GM19240 (cell line): Measurements from ENCODE around the gene ME1.
"Not testable (repeated sequence)": the region's sequence is repeated elsewhere in the genome, so short reads cannot be mapped to it uniquely, and the experiment has no call there.

Experiments
- DNase-seq: peaks from one replicate; pipeline ENCODE4 v3.0.0; 2011; ENCODE audit warnings: low spot score; ENCODE audit not compliant: insufficient read length

ME1 gene

DNA sequence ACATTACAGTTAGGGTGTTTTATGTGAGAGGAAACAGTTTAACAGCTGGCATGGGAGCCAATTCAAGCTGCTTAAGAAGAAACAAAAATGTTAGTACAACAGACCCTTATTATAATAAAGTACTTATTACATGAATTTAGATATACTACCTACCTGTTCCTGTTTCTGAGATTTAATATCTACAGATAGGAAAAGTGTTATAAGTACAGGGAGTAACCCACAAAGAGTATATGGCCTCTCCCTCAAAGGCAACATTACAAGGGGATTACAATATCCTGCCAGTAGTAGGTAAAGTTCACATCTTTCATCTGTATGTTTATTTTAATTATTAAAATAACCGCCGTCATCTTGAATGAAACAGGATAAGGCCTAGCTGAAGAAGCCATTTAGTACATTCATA is 1.8 kb upstream of the ME1 start:
- DNase-seq = no peak

DNA sequence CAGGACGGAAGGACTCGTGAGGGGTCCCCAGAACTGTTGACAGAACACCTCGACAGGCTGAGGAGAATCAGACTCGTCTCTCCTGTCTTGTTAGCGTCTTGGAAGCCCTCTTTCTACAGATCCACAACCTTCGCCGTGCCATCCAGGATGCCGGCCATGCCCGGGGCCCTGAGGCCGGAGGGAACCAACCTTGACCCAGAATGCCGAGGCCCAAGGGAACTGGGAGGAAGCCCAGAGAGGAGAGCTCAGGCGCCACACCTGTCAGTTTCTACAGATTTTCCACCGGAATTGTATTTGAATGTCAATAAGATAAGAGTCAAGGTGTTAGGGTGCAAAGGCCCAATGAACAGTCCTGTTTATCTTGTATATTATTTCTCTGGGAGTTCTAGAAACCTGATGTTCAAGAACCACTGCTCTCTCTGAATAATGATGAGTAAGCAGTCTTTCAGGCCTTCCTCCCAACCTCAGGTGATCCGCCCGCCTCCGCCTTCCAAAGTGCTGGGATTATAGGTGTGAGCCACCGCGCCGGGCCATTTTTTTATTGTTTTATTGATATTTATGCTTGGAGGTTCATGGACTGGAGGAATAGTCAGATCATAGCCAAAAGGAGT is 799 bp upstream of the ME1 start:
- DNase-seq = no peak

DNA sequence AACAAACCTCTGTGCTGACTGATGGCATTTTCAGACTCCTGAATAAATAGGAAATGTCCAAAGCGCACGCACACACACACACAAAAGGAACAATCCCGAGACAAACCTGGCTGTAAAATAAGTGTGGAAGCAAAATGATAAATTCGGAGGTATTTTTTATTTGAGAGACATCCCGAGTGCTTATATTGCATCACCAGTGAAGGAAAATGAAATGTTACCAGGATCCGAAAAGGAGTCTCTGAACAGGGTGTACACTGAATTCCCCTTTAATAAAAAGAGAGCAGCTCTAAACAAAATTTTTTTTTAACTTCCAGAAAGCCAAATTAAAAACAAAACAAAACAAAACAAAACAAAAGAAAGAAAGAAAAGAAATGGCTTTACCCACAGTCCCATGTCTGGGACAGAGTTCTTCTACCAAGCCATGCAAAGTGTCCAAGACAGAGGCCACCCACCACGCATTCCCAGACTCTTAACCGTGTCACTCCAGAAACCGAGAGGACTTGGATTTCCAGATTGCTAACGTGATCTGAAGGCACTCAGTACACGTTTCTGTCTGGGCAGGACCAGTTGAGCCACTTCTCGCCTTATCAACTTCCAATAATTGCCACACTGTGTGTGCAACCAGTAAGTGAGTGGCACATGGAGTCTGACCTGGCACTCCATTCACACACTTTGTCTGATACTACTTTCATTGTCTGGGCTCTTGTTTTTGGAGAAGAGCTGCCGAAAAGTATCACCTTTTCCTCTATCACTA is 817 bp downstream of the ME1 start:
- DNase-seq = no peak

DNA sequence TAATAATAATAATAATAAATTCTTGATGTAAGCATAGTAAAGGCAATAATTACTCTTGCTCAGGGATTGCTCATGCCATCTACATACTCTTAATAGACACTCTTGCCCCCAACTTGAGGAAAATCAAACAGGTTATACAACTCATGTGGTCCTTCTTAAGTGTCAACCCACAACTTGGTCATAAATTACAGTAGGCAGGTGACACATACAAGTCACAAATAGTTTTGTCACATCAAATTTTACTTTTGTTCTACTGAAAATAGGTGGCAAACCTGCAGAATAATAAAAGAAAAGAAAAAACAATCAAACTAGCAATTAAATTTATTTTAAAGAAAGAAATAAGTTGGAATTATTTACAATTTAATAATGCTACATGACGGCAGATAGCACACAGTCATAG is 1.6 kb downstream of the ME1 start:
- DNase-seq = no peak

DNA sequence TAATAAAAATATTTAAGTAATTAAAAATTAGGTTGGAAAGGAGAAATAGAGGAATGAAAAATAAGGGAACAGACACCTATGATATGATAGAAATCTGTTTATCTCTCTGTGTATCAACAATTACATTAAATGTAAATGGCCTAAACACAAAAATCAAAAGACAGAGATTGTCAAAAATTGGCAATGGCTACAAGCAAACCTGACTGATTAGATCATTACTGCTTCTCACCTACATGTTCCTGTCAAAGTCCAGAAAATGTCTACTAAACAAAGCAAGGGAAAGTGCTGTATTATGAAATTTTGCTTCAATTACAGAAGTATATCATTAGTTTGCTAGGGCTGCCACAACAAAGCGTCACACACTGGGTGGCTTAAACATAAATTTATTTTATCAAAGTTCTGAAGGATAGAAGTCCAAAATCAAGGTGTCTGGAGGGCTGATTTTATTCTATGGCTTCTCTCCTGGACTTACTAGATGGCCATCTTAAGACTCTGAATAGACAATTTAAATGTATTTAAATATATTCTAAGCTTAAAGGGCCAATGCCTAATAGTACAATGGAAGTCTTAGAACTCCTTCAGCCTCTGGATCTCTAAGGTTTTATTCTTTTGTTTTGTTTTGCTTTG is 6.3 kb downstream of the ME1 start:
- DNase-seq = no peak

DNA sequence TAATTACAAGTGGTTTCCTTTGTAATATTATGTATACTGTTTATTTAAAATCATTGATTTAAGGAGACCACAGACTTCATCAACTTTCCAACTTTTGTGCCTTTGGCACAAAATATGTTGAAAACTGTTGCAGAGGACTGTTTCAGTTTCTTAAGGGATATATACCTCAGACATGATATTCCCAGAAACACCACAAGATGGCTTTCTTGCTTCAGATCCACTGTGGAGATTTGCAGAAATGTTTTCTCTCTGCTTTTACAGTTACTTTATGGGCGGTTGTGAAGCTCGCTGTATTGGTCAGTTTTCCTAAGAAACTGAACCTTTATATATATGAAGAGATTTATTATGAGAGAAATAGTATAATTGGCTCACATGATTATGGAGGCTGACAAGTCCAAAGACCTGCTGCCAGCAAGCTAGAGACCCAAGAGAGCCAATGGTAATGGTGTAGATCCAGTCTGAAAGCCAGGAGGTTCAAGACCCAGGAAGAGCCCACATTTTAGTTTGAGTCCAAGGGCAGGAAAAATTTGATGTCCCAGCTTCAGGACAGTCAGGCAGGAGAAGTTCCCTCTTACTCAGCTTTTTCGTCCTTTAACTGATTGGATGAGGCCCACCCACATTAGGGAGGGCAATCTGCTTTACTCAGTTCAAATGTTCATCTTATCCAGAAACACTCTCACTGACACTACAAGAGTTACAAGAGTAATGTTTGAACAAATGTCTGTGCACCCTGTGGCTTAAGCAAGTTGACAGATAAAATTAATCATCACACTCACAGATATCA is 12.8 kb downstream of the ME1 start:
- no peak for DNase-seq

DNA sequence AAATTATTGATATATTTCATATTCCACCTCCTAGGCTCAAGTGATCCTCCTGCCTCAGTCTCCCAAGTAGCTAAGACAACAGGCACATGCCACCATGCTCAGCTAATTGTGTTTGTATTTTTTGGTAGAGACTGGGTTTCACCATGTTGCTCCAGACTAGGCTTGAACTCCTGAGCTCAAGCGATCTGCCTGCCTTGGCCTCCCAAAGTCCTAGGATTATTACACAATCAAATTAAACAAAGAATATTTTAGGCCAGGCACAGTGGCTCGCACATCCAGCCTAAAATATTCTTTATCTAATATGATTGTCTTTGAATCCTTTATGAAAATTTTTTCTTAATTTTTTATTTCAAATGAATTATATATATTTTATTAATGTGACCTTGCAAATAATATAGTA is 17.8 kb downstream of the ME1 start:
- no peak for DNase-seq

DNA sequence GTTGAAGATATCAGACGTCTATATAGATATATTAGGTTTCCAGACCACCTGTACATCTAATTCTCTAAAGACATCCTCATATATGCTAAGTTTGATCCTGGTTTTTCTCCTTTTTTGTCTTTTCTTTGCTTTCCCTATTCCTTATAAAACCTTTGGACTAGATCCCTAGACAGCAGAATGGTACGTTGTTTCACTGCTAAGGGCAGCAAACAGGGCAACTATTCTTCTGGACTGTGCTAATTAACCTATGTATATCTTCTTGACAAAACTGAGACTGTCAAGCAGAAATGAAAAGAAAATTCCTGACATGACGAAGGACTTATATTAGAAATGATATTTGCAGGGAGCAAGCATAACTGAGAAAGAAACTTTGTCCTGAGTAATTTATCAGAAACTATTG is 19.1 kb downstream of the ME1 start:
- DNase-seq = no peak

DNA sequence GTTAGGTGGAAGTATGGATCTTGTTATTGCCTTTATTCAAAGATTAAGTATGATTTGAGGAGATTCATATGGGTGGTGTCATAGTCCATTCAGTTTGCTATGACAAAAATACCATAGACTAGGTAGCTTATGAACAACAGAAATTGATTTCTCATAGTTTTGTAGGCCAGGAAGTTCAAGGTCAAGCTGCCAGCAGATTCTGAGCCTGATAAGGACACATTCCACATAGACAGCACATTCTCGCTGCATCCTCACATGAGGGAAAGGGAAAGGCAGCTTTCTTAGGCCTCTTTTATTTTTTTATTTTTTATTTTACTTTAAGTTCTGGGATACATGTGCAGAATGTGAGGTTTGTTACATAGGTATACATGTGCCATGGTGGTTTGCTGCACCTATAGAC is 27.7 kb downstream of the ME1 start:
- no peak for DNase-seq

DNA sequence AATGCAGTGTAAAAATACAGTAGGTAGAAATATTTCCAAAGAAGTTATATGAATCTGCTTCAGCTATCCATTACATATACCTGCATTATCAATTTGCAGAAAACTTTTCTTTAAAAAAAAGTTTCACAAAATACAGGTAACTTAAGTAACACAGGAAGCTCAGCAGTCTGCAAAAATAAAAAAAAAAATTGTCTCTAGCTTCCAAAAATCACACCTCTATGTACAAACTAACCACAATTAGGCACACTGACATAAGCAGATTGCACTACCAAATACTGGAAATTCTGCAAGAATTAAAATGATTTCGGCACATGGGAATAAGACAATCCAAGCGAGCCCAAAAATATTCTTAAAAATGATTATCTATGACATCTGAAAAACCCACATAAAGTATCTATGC is 41.2 kb downstream of the ME1 start:
- no peak for DNase-seq

DNA sequence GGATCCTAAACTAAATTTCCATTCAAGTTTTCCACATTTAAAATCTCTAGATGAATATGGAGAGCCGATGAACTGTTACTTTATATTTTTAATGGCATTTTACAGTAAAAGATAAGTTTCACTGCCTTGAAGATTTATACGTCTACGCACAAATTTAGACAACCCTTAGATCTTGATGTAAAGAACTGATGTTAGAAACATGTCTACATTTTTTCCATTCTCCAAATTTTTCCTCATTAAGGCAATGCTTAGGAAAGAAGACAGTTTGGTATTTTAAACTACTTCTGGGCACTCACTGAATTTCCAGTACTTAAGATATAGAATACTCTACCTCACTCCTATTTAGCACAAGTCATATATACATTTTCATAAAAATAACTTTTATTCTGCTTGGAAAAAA is 45.4 kb downstream of the ME1 start:
- DNase-seq = no peak

DNA sequence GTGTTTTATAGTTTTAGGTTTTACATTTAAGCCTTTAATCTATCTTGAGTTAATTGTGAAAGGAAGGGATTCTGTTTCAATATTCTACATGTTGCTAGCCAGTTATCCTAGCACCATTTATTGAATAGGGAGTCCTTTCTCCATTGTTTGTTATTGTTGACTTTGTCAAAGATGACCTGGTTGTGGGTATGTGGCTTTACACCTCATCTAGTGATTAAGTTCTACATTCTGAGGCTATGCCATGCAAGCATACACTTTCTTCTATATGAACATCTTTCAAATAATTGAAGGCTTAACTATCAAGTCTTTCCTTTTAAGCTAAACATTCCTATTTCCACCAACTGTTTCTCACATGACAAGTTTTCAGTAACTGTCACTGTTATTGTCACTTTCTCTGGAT is 46.1 kb downstream of the ME1 start:
- DNase-seq = no peak

DNA sequence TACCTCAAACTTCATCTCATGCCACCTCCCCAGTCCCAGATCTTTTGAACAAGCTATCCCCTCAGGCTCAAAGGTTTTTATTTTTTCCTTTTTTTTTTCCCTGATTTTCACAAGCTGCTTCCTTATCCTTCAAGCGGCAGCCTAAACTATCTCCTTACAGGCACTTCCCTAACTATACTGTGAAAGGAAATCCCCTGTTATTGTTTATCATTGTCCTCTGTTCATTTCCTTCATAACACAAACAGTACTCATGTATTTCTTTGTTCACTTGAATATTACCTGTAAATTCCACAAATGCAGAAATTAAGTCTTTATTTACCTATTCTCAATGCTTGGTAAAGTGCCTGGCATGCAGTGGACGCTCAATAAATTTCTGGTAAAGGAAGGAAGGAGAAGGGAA is 48.9 kb downstream of the ME1 start:
- no peak for DNase-seq

DNA sequence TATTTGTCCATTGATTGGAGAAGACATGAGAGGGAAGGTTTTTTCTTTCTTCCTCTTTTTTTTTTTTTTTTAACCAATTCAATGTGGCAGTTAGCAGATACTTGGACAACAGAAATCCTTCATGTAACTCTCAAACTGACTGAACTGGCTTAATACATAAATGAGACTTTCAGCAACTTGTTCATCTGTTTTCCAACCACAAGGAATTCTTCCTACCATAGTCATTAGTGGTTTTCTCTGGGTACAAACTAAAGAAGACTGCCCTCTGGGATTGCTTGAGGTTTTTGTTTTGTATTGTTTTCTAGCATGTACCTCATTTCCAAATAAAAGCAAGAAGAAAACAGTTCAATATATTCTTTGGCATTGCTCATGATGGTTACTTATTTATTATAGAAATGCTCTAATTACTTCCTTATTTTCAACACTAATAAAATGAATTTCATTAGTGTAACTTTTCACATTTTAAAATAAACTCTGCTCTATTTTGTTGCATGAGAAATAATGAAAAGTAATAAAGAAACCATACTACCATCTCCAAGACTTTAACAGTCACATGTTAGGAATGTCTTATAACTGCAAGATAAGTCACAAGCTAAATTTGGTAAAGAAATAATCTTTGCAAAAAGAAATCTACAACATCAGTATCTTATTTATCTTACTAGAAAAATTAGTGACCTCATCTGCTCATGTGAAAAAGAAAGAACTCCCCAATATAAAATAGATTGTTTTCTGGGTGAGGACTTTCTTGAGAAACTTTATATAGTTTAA is 52.0 kb downstream of the ME1 start:
- DNase-seq = no peak

DNA sequence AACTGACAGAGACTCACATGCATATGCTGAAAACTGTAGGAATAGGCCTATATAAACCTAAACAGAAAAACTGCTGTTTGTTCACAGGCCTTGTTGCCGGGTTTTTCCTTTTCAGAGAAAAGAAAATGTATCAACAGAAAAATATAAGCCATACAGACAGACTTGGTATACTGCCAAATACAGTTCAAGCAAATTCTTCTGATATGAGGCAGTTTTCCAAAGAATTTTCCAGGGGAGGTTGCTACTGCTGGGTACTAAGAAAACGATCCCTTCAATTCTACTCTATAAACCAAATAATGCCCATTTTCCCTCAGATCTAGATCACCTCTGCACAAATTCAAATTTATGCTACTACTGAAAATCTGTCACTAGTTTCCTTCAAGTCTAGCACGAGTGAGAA is 59.4 kb downstream of the ME1 start:
- DNase-seq = no peak

DNA sequence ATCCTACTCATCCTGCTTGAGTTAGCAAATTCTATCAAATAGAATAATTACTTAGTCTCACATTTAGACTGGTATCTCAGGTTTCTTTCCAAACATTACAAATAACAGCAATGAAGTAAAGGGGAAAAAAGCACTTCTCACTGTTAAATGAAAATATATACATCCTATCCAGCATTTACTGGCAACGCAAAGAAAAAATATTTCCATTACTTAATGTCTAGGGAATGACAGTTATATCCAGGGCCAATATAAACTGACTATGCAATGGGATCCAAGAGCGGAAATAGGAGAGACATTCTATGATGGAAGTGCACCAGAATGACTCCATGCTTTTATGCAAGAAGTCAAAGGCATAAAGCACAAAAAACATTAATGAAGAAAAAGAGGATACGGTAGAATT is 60.3 kb downstream of the ME1 start:
- DNase-seq = no peak

DNA sequence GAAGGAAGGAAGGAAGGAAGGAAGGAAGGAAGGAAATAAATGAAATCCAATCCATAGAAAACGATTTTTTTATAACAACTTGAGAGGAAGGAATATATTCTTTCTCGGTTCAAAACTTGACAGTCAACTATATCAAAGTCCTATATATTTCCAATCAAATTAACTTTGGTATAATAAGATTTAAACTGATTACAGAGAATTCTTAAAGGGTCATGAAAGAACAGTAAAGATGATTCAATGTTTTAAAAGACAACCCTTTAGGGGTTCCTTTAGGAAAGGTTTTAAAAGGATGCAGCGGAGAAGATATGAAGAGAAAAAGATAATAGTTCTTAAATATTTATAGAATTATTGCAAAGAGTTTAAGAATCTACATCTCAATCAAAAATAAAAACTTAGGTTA is 61.2 kb downstream of the ME1 start:
- no peak for DNase-seq

DNA sequence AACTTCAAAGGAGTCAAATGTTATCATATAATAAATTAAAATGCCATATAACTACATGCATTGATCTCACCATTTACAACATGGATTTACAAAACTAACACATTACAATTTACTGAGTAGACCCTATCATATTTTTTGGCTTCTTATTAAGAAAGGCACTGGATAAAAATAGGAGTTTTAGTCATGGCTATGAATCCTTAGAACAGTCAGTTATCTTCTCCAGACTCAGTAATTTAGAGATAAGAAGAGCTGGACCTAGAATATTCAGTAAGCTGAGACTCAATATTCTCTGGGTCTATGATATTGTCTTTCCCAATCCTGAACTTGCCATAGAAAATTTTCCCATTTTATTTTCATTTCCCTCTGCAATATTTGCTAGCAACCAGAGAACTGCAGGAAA is 62.3 kb downstream of the ME1 start:
- DNase-seq = no peak

DNA sequence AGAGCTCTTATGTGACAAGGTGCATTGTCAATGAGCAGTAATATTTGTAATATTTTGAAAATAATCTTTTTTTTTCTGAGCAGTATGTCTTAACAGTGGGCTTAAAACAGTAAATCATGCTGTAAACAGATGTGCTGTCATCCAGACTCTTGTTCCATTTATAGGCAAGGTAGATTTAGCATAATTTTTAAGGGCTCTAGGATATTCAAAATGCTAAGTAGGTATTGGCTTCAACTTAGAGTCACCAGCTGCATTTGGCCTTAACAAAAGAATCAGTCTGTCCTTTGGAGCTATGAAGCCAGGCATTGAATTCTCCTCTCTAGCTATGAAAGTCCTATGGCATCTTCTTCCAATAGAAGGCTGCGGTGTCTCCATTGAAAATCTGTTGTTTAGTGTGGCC is 63.7 kb downstream of the ME1 start:
- no peak for DNase-seq

DNA sequence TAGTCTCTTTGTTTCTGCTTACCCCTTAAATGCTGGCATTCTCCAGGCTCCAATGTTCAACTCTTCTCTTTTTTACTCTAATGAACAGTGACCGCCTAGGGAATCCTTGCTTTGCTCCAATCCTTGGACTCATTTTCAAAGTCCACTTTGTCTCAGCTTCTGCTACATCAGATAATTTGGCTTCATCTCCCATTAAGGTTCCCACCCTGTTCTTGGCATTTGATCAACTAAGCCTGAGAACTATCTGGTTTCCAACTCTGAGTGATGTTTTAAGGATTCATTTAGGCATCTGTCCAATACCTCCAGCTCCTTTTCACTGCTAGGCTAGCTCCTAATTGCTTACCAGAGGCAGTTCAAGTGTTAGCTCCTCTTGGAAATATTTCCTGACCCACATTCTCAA is 64.9 kb downstream of the ME1 start:
- DNase-seq = no peak

DNA sequence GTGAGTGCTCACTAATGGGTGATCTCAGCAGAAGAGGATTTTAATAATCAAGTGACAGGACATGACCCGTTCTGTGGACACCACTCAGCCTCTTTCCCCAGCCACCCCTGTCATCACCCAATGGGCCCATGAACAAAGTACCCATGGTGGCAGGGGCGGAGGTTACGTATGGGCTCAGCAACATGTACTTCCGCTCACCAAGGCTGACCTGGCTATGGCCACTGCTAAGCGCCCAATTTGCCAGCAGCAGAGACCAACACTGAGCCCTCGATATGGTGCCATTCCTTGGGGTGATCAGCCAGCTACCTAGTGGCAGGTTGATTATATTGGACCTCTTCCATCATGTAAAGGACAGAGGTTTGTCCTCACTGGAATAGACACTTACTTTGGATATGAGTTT is 68.5 kb downstream of the ME1 start:
- not testable (repeated sequence) for DNase-seq

DNA sequence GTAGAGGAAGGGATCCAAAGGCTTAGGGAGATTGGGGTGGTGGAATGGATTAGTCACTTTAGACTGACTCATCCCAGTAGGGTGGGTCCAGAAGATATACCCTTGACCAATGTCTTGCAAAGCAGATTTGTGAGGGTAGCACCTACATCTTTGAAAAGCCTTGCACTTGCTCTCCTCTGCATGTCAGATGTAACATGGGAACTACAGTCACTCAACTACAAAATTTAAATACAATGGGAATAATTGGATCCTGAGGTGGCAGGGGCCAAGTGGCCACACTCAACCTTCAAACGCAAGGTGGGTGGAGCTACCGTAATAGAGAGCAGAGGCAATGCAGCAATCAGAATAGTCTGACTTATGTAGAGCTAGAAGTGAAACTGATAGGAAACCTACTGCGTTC is 71.2 kb downstream of the ME1 start:
- no peak for DNase-seq
